SJSA1 (cell line): Measurements from ENCODE around the gene PRR7. TPM values are rescaled to one million over a fixed set of nuclear protein-coding genes. Genes with fewer than 3 reads are reported as not detected.

Source experiments
- DNase-seq, 2 experiments: peaks; one replicate each; pipeline ENCODE4 v3.0.0-alpha.2; 2015 to 2020; ENCODE audit warnings: low spot score in 2 of 2, low read depth in 1 of 2
- H3K27ac ChIP-seq: fragments of 250-450 bp; sonication (Bioruptor Pico); 2 replicates; pipeline ENCODE4 v1.5.1; 2020; ENCODE audit warnings: mild to moderate bottlenecking, moderate library complexity
- H3K27me3 ChIP-seq: fragments of 250-450 bp; sonication (Bioruptor Pico); replicated peaks from 2 replicates; pipeline ENCODE4 v1.5.1; 2020; ENCODE audit warnings: mild to moderate bottlenecking, moderate library complexity
- H3K36me3 ChIP-seq: fragments of 250-450 bp; sonication (Bioruptor Pico); 2 replicates; pipeline ENCODE4 v1.5.1; 2020; ENCODE audit warnings: mild to moderate bottlenecking
- H3K4me1 ChIP-seq: fragments of 250-450 bp; sonication (Bioruptor Pico); replicated peaks from 2 replicates; pipeline ENCODE4 v1.6.1; 2021; ENCODE audit warnings: mild to moderate bottlenecking
- H3K4me3 ChIP-seq: fragments of 250-450 bp; sonication (Bioruptor Pico); 2 replicates; pipeline ENCODE4 v1.5.1; 2020; ENCODE audit warnings: mild to moderate bottlenecking
- H3K9me3 ChIP-seq: fragments of 250-450 bp; sonication (Bioruptor Pico); replicated peaks from 2 replicates; pipeline ENCODE4 v1.5.1; 2020; ENCODE audit warnings: mild to moderate bottlenecking
- total RNA-seq: library from RNA; depleted of rRNA; stranded (reverse); fragments of >200 nt; shearing (Covaris generic); gene quantifications from 2 replicates; pipeline ENCODE4 v1.2.3, GENCODE V29; 2014; rRNA removed

Gene PRR7
- 7.4 and 12.6 TPM in 2 replicates for total RNA-seq

DNA sequence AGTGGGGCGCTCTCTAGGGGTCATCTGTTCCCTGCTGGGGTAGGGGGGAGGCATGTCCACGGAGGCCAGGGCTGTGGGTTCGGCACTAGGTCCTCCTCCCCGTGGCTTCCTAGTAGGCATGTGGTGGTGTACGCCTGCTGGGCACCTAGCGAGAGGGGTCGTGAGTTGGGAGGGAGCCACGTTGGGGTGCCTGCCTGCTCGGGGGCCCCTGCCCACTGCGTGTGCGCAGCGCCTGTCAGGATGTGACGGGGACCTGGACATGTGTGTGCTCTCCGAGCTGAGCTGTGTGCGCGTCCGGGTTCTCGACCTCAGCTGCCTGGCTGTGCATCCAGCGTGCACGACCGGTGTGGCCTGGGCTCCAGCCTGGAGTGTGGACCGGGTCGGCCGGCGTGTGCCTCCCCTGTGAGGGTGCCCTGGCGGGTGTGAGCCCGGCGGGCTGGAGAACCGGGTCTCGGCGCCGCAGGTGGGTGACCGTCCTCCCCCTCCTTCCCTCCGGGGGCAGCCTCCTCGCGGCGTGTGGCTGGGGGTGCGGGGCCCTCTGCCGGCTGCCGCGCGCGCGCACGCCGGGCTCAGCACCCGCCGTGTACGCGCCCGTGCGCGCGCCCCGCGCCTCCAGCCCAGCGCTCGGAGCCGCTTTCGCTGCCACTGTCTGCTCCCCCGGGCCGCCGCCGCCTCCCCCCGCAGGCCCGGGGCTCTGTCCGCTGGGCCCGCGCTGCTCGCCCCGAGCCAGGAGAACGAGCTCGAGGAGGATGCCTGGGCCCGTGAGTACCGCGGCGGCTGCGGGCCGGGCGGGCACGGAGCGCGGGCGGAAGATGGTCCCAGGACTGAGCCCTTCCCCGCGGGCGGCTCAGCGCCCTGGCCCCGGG is at the start of gene PRR7:
Gene PRR7 (plus strand): TSS at position 615 of the 866 bp plus-strand sequence. CDS start 8,254 bp downstream, outside the sequence.
- Histone ChIP-seq H3K4me3 (peak within 1 kb of the TSS; percentile 85), H3K27me3 (0 out of 2 replicates have a peak, but pooled peaks cover 9% of the 10 kb centered on the region), H3K36me3 (peaks cover 23% of the 10 kb centered on the region), H3K4me1 (peaks cover 26% of the 10 kb centered on the region), H3K9me3 (peaks cover 6% of the 10 kb centered on the region; the same call in 1 of the 2 replicates), H3K27ac (peak within 1 kb of the TSS; percentile 27; the same call in 1 of the 2 replicates)
- DNase-seq, result peak in 1 of 2 experiments; percentile 84

DNA sequence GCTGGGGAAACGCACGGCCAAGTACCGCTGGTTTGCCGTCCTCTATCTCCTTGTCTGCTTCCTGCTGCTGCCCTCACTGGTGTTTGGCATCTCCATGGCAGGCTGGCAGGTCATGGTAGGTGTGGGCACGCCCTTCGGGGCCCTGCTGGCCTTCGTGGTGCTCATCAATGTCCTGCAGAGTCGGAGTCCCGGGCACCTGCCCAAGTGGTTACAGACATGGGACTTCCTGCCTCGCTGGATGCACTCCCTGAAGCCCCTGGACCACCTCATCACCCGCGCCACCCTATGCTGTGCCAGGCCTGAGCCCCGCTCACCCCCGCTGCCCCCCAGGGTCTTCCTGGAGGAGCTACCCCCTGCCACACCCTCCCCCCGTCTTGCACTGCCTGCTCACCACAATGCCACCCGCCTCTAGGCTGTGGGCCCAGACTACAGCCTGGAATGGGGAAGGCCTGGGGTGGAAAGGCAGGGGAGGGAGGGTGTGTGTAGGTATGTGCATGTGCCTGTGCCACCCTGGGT is 48.7 kb upstream of the PRR7 start:
- H3K36me3 ChIP-seq, result no peaks in the 10 kb centered on the region
- H3K27ac ChIP-seq, result no peak overlapping the region
- DNase-seq, result peak in 1 of 2 experiments; percentile 50
- H3K27me3 ChIP-seq, result peaks cover 50% of the 10 kb centered on the region
- peaks cover 9% of the 10 kb centered on the region for H3K4me1 ChIP-seq
- no peaks in the 10 kb centered on the region; the same call in 1 of the 2 replicates for H3K9me3 ChIP-seq
- H3K4me3 ChIP-seq, result no peak overlapping the region

GRCh38 chr5:177399997-177400868 is 46.4 kb upstream of the PRR7 start, which contains the start of gene PFN3:
PFN3 (minus strand) TSS chr5:177400661; CDS start chr5:177400576, 85 bp downstream.
- peaks cover 2% of the 10 kb centered on the region; the same call in 1 of the 2 replicates for H3K9me3 ChIP-seq
- H3K4me3 ChIP-seq, result no peak within 1 kb of the TSS
- no peaks in the 10 kb centered on the region for H3K36me3 ChIP-seq
- DNase-seq, result peak in 1 of 2 experiments; percentile 64
- H3K27me3 ChIP-seq, result peaks cover 54% of the 10 kb centered on the region
- H3K27ac ChIP-seq, result no peak within 1 kb of the TSS
- peaks cover 27% of the 10 kb centered on the region for H3K4me1 ChIP-seq

DNA sequence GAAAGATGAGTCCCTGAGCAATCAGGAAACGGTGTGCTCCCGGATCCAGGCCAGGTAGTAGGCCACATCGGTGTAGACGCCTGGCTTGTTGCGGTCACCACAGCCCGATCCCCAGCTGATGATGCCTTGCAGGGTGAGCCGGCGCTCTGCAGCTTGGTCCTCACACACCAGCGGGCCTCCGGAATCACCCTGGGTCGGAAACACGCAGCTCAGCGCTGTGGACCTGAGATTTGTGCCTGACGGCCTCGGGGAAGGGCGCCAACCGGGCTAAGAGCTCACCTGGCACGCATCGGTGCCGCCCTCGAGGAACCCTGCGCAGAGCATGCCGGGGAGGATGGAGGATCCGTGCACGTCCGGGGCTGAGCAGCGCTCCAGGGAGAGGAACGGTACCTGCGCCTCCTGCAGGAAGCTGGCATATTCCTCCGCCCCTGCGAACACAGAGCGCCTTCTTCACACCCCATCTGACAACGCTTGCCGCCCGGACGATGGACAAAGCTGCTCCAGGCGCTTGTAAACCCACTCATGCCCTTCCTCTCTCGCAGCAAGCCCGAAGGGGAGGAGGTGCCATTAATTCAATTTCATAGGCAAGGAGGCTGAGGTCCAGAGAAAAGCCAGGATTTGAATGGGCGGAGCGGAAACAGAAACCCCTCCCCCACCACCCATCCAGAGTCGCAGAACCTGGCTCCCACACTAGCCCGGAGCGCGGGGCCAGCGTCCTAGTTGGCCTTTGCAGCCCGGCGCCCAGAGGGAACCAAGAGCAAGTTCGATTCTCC is 44.2 kb upstream of the PRR7 start:
- no peak overlapping the region for H3K27ac ChIP-seq
- H3K4me1 ChIP-seq, result peaks cover 27% of the 10 kb centered on the region
- no peaks in the 10 kb centered on the region for H3K36me3 ChIP-seq
- no peak overlapping the region for H3K4me3 ChIP-seq
- DNase-seq, result peak; percentile 61 to 75
- H3K27me3 ChIP-seq, result peaks cover 47% of the 10 kb centered on the region
- H3K9me3 ChIP-seq, result peaks cover 2% of the 10 kb centered on the region; the same call in 1 of the 2 replicates

GRCh38 chr5:177403102-177403791 is 43.4 kb upstream of the PRR7 start:
- H3K27me3 ChIP-seq, result peaks cover 43% of the 10 kb centered on the region
- peaks cover 27% of the 10 kb centered on the region for H3K4me1 ChIP-seq
- H3K27ac ChIP-seq, result no peak overlapping the region
- peak overlapping the region; percentile 42 for H3K4me3 ChIP-seq
- no peak for DNase-seq
- peaks cover 2% of the 10 kb centered on the region; the same call in 1 of the 2 replicates for H3K9me3 ChIP-seq
- H3K36me3 ChIP-seq, result no peaks in the 10 kb centered on the region

- Histone ChIP-seq H3K9me3 (peaks cover 2% of the 10 kb centered on the region; the same call in 1 of the 2 replicates), H3K36me3 (no peaks in the 10 kb centered on the region), H3K4me3 (peak overlapping the region; percentile 42), H3K27me3 (peaks cover 40% of the 10 kb centered on the region), H3K4me1 (peaks cover 27% of the 10 kb centered on the region), H3K27ac (no peak overlapping the region)
- DNase-seq, result peak; percentile 88 to 91
Observed at GRCh38 chr5:177403792-177404640, 42.6 kb upstream of the PRR7 start.

DNA sequence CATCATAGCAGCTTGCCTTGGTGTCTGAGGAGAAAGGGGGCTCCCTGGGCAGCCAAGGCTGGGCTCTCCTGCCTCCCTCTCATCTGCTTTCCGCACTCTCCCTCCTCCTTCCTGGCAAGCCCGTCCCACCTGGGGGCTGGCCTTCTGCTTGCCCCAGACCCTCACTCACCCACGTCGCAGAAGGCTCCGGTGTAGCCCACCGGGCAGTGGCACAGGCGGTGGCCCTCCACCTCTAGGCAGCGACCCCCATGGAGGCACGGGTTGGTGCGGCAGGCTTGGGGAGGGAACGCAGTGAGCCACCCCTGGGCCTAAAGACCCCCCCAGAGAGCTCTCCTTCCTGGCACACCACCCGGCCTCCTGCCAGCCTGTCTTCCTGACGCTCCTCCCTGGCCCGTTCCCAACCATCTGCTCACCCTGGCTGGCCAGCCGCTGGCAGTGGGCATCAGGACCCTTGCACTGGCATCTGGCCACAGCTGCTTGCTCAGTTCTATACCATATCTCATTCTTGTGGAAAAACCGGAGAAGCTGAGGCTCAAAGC is 41.9 kb upstream of the PRR7 start:
- Histone ChIP-seq H3K27me3 (peaks cover 40% of the 10 kb centered on the region), H3K27ac (no peak overlapping the region)

DNA sequence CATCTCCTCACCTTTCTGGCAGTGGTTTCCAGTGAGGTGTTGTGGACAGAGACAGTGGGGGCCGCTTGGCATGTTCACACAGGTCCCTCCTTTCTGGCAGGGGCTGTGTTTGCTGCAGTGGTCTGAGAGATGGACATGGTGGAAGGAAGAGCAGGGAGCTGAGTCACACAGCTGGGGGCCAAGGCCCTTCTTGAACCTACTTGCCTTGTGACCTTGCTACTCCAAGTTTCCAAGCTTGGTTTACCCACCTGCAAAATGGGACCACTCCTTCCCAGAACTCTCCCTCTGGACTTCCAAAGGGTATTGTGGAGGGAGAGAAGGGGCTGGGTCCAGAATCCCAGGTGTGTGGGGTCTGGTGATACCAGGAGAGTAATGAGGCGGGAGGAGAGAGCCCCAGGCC is 41.3 kb upstream of the PRR7 start:
- Histone ChIP-seq H3K36me3 (no peaks in the 10 kb centered on the region), H3K9me3 (peaks cover 2% of the 10 kb centered on the region; the same call in 1 of the 2 replicates), H3K27ac (no peak overlapping the region), H3K27me3 (peaks cover 35% of the 10 kb centered on the region), H3K4me3 (no peak overlapping the region), H3K4me1 (peaks cover 27% of the 10 kb centered on the region)
- no peak for DNase-seq

More for the DNA sequence above, 41.9 kb upstream of the PRR7 start:
- Histone ChIP-seq H3K4me3 (peak overlapping the region; percentile 42), H3K36me3 (no peaks in the 10 kb centered on the region), H3K9me3 (peaks cover 2% of the 10 kb centered on the region; the same call in 1 of the 2 replicates), H3K4me1 (peaks cover 27% of the 10 kb centered on the region)
- DNase-seq, result no peak

DNA sequence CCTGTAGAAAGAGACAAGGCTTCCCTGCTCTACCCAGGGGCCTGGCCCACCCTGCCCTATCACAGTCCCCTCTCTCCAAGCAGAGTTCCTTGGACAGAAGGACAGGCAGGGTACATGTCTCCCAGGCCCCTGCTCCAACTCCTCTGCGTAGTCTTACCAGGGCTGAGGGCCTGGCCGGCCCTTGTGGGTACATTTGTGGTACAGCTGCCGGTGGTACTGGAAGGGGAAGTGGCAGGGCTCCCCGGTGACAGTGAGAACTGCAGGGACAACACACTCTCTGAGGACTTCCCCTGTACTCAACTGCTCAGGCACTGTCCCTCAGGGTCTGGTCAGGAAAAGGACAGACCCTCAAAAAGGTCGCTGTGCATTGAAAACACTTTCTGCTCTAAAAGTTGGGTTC is 40.8 kb upstream of the PRR7 start:
- no peak overlapping the region for H3K27ac ChIP-seq
- peaks cover 30% of the 10 kb centered on the region for H3K27me3 ChIP-seq
- H3K4me1 ChIP-seq, result peaks cover 27% of the 10 kb centered on the region
- no peaks in the 10 kb centered on the region for H3K36me3 ChIP-seq
- no peak overlapping the region for H3K4me3 ChIP-seq
- no peak for DNase-seq
- H3K9me3 ChIP-seq, result 0 out of 2 replicates have a peak, but pooled peaks cover 2% of the 10 kb centered on the region

GRCh38 chr5:177409043-177409801 is 37.4 kb upstream of the PRR7 start, which contains the start of gene F12:
F12 (minus strand) TSS chr5:177409564; CDS start chr5:177409527, 37 bp downstream.
- no peak for DNase-seq
- H3K27me3 ChIP-seq, result peaks cover 2% of the 10 kb centered on the region; the same call in 1 of the 2 replicates
- H3K27ac ChIP-seq, result no peak within 1 kb of the TSS
- no peaks in the 10 kb centered on the region for H3K9me3 ChIP-seq
- H3K4me3 ChIP-seq, result no peak within 1 kb of the TSS
- H3K4me1 ChIP-seq, result peaks cover 5% of the 10 kb centered on the region
- H3K36me3 ChIP-seq, result no peaks in the 10 kb centered on the region

DNA sequence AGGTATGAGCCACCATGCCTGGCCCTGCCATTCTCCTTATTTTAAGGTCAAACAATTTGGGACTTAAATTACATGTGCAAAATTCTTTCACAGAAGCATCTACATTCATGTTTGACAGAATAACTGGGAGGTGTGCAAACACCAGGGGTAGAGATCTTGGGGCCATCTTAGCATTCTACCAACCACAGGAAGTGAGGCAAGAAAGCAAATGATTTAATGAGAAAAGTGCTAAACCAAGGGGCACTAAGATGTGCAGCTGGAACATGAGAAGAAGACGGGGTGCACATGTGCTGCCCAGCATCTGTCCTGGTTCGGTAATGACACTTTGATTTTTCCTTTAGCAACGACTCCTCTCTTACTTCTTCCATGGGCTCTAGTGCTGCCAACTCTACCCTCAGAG is 36.0 kb upstream of the PRR7 start:
- H3K4me3 ChIP-seq, result no peak overlapping the region
- DNase-seq, result no peak
- peaks cover 2% of the 10 kb centered on the region; the same call in 1 of the 2 replicates for H3K27me3 ChIP-seq
- no peaks in the 10 kb centered on the region for H3K9me3 ChIP-seq
- H3K4me1 ChIP-seq, result no peaks in the 10 kb centered on the region
- H3K27ac ChIP-seq, result no peak overlapping the region
- no peaks in the 10 kb centered on the region for H3K36me3 ChIP-seq
